GM18502 (cell line): ENCODE measurements around the gene PEPD.
"Not testable (repeated sequence)": the region's sequence is repeated elsewhere in the genome, so short reads cannot be mapped to it uniquely, and the experiment has no call there.

Experiments
- ATAC-seq: cut with Tn5 transposase; IDR thresholded peaks from one replicate; pipeline ENCODE4 v1.9.1; 2021; ENCODE audit warnings: mild to moderate bottlenecking; ENCODE audit not compliant: unreplicated experiment, poor library complexity

PEPD gene

GRCh38 chr19:33479570-33479969 is 42.0 kb downstream of the PEPD start:
- ATAC-seq: not testable (repeated sequence)

GRCh38 chr19:33477781-33478180 is 43.8 kb downstream of the PEPD start:
- ATAC-seq: no peak

GRCh38 chr19:33476151-33476707 is 45.4 kb downstream of the PEPD start:
- ATAC-seq: no peak

- no peak for ATAC-seq
These were observed 47.8 kb downstream of the PEPD start for GRCh38 chr19:33473653-33474305.

- no peak for ATAC-seq
These were observed 48.6 kb downstream of the PEPD start for GRCh38 chr19:33472691-33473652.

- ATAC-seq: no peak
These were observed 49.4 kb downstream of the PEPD start for GRCh38 chr19:33472226-33472625.

- no peak for ATAC-seq
These were observed 50.2 kb downstream of the PEPD start for GRCh38 chr19:33471111-33471996.

GRCh38 chr19:33470686-33471085 is 50.9 kb downstream of the PEPD start:
- no peak for ATAC-seq

GRCh38 chr19:33470040-33470330 is 51.6 kb downstream of the PEPD start:
- ATAC-seq: no peak

GRCh38 chr19:33469171-33470039 is 52.2 kb downstream of the PEPD start:
- ATAC-seq: no peak

- no peak for ATAC-seq
These were observed 53.0 kb downstream of the PEPD start for GRCh38 chr19:33468361-33469170.

- no peak for ATAC-seq
These were observed 53.7 kb downstream of the PEPD start for GRCh38 chr19:33467851-33468250.

GRCh38 chr19:33465834-33466233 is 55.8 kb downstream of the PEPD start:
- no peak for ATAC-seq

- ATAC-seq: no peak
These were observed 56.2 kb downstream of the PEPD start for GRCh38 chr19:33465371-33465770.

GRCh38 chr19:33464733-33465115 is 56.9 kb downstream of the PEPD start:
- ATAC-seq: no peak

GRCh38 chr19:33464010-33464732 is 57.4 kb downstream of the PEPD start:
- ATAC-seq: no peak

GRCh38 chr19:33463199-33463598 is 58.4 kb downstream of the PEPD start:
- no peak for ATAC-seq

- ATAC-seq: no peak
These were observed 59.3 kb downstream of the PEPD start for GRCh38 chr19:33462112-33462791.
